ENCODE results near the gene PARVB.
"Not testable (repeated sequence)": the region's sequence is repeated elsewhere in the genome, so short reads cannot be mapped to it uniquely, and the experiment has no call there.

PARVB gene

GRCh38 chr22:44110656-44111055 is 86.6 kb downstream of the PARVB start:
- DNase-seq (ENCODE audit: low spot score), result not testable (repeated sequence)

DNA sequence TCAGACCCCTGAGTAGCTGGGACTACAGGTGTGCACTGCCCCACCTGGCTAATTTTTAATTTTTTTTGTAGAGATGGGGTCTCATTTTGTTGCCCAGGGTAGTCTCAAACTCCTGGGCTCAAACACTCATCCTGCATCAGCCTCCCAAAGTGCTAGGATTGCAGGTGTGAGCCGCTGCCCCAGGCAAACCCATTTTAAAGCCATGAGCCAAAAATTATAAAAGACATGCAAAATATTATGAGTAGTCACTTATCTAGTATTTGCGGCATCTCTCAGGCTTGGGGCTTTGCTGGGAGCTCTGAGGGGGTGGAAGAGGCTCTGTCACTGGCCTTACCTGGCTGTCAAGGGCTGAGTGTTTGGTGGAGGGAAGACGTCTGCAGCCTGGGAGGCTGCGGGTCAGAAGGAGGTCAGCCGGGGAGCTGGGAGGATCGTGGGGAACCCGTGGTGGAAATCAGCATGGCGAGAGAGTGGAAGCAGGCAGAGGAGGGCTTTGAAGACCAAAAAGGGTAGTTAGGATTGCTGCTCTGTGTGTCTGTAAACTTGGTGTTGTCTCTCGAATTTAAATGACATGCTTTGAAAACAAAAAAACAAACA is 87.6 kb downstream of the PARVB start:
- DNase-seq (ENCODE audit: low spot score), result no peak

GRCh38 chr22:44112191-44112590 is 88.1 kb downstream of the PARVB start:
- no peak for DNase-seq (ENCODE audit: low spot score)

DNA sequence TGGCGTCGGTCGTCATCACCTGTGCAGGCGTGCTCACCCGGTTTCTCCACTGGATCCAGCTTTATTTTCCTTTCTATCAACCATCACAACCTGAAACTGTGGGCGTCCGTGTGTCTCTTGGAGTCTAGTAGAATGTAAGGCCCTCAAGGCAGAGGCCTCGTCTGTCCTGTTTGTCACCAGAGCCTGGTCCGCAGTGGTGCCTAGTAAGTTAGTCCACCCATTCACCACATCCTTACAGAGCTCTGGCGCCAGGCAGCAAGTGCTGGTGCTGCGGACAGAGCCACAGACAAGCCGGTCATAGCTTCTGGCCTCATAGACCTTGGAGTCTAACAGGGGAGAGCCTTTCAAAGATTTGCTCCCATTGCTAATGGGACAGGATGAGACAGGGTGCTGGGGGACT is 92.2 kb downstream of the PARVB start:
- no peak for DNase-seq (ENCODE audit: low spot score)

DNA sequence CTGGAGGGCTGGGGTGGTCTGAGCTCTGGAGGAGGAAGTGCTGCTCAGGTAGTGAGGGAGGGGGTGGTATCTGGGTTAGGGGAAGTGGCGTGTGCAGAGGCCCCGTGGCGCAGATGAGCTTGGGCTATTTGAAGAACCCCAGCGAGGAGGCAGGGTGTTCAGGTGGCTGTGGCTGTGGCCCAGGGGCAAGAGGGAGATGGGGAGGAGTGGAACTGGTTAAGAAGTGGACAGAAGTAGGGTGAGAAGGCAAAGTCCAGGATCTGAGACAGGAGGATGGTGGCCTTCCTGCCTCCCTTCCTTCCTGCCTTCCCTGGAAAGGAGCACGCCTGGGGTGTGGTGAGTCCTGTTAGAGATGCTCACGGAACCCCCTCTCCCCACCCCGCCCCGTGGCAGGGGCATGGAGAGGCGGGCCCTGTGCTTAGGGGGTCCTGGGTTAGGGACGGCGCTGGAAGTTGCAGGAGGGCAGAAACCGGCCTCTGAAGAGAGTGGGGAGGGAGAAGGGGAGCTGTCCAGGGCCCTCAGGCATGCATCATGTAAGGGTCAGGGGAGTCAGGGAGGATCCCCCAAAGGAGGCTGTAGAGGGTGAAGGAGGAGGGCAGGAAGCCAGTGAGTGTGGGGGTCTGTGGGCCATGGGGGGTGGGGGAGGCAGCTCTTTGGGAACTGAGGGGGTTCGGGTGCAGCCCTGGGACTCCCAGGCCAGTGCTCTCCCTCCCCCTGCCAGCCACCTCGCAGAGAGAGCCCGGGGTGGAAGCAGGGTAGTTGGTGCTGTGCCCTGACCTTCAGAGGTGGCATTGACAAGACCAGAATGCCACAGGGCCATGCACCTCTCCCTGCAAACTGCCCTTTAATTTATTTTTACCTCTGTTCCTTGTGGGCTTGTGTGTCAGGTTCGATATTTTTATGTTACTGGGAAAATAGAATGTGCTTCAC is 92.9 kb downstream of the PARVB start:
- DNase-seq (ENCODE audit: low spot score), result no peak

- DNase-seq (ENCODE audit: low spot score), result no peak
These were observed 93.6 kb downstream of the PARVB start for GRCh38 chr22:44117746-44118145.

DNA sequence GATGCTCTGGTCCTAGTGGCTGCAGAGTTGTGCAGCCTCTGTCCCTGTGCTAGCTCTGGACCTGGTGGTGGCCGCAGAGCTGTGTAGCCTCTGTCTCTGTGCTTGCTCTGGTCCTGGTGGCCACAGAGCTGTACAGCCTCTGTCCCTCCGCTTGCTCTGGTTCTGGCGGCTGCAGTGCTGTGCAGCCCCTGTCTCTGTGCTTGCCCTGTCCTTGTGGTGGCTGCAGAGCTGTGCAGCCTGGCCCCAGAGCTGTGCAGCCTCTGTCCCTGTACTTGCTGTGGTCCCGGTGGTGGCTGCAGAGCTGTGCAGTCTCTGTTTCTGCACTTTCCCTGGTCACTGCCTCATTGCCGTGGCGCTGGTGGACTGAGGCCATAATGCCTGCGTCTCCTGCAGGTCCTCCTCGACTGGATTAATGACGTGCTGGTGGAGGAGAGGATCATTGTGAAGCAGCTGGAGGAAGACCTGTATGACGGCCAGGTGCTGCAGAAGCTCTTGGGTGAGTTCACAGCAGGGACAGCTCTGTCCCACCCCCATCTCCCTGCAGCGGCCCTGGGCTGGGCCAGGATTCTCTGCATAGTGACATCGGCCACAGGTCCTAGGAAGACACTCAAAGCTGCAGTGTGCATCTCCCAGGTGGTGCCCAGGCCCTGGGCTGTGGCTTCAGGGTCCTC is 94.7 kb downstream of the PARVB start:
- DNase-seq (ENCODE audit: low spot score), result no peak

DNA sequence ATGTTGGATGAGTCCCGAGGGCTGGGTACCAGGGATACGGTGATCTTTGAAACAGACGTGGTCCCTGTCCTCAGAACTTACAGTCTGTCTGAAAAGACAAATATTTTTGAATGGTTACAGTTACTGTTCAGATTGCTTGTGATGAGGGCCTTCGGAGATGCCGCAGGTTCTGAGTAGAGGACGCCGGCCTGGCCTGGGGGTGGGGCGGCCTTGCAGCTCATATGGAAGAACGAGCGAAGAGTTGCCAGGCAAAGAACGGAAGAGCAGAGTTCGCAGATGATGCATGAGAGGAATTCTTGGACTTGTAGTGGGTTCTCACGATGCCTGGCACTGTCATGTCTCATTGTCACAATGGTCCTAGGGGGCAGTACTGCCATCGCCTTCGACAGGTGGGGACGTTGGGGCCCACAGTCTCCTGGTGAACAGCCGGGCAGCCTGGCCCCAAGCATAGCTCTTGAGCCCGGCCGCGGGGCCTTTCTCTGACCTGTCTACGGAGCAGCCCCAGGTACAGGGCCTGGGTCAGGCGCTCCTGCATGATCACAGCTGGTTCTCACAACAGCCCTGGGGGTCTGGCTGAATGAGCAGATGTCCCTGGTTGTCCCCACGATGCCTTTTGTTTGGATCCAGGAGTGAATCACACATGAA is 95.7 kb downstream of the PARVB start:
- DNase-seq (ENCODE audit: low spot score), result no peak

- no peak for DNase-seq (ENCODE audit: low spot score)
These were observed 96.2 kb downstream of the PARVB start for GRCh38 chr22:44120314-44120704.

DNA sequence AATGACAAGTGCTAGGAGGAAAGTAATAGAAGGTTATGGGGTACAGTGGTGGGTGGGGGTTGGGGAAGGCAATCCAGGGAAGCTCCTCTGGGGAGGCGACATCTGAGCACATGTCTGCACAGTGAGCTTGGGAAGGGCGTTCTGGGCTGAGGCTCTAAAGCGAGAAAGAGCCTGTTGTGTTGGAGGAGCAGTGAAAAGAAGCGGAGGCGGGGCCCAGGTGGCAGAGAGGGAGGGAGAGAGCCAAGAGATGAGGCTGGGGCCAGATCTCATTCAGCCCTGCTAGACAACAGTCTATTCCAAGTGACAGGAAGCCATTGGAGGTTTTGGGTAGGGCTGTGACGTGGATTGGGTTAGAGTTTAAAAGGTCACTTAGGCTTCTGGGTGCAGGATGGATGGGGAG is 101.3 kb downstream of the PARVB start:
- no peak for DNase-seq (ENCODE audit: low spot score)

DNA sequence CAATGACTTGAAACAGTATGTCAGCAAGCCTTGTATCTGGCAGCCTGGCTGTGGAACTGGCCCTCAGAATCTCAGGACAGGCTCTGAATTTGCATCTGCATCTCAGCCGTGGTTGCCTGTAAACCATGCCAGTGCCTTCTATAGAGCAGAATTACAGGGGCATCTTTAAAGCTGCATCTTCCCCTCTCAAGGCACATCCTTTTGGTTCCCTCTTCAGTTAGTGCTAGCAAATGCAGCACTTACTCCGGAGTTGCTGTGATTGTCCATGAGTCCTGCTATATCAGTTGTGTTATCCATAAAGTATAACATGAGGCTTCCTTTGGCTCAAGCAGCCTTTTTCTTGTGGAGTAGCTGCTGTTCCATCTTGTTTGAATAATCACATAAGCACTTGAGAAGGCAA is 102.7 kb downstream of the PARVB start:
- no peak for DNase-seq (ENCODE audit: low spot score)

GRCh38 chr22:44127356-44127755 is 103.3 kb downstream of the PARVB start:
- DNase-seq (ENCODE audit: low spot score), result no peak

DNA sequence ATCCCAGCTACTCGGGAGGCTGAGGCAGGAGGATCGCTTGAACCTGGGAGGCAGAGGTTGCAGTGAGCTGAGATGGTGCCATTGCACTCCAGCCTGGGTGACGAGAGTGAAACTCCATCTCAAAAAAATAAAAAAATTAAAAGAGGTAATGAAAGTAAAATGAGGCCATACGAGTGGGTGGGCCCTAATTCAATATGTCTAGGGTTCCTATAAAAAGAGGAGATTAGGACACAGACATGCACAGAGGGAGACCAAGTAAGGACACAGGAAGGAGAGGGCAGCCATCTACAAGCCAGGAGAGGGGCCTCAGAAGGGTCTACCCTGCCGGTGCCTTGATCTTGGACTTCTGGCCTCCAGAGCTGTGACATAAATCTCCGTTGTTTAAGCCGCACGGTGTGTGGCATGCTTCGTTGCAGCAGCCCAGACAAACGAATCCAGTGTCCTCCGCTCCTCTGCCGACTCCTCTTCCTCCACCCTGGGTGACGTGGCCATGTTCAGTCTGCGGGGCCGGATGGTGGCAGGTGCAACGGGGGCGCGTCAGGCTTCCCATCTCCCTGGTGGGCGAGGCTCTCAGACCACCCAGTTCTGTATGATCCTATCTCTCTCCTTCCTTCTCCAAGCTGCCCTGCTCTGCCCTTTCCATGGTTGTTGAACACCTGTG is 105.0 kb downstream of the PARVB start:
- DNase-seq (ENCODE audit: low spot score), result no peak

DNA sequence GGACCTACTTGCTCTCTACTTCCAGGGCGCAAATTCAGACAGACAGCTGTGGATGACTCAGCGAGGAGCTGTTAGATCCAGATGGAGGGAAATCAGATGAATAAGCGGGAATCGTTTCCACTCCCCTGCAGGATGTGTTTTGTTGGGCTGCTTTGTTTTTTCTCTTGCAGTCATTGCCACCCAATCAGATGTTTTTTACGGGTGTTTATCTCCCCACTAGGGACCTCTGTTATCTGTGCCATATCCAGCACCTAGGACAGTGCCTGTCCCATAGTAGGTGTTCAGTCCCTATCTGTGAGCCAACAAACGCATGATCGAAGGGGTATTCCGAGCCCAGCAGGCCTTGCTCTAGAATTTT is 105.5 kb downstream of the PARVB start:
- no peak for DNase-seq (ENCODE audit: low spot score)

DNA sequence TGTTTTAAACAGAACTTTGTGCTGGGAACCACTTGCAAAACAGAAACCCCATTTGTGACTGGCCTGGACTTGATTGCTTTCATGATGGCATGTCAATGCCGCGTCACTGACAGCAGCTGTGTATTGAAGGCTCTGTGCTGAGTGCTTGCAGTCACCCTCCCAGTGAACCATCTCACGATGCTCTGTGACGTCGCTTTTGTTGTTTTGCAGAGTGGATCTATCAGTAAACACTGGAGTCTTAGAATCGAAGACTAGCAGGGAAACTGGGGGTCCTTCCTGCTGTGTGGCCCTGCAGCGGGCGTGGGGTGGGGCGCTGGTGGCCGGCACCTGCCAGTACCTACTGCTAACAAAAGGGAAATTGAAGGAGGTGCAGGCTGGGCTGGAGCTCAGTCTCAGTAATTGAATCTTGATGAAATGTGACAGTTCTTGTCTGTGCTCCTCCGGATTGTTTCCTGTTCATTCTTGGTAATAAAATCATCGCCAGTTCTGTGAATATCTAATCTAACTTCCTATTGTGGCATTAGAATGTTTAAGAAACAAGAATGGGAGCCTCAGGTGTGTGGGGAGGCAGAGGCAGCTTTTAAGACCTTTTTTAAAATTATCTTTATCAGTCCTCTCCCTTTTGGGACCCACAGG is 106.1 kb downstream of the PARVB start:
- no peak for DNase-seq (ENCODE audit: low spot score)

DNA sequence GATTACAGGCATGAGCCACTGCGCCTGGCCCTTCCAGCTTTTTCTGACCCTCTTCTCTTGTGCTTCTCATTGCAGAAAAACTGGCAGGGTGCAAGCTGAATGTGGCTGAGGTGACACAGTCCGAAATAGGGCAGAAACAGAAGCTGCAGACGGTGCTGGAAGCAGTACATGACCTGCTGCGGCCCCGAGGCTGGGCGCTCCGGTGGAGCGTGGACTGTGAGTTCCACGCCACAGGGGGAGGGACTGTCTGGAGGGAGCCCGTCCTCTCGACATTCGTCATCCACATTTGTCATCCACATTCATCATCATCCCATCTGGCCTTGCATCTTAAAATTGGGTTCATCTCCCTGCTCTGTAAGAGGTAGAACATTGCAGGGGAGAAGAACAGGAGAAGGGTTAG is 107.3 kb downstream of the PARVB start:
- DNase-seq (ENCODE audit: low spot score), result no peak

DNA sequence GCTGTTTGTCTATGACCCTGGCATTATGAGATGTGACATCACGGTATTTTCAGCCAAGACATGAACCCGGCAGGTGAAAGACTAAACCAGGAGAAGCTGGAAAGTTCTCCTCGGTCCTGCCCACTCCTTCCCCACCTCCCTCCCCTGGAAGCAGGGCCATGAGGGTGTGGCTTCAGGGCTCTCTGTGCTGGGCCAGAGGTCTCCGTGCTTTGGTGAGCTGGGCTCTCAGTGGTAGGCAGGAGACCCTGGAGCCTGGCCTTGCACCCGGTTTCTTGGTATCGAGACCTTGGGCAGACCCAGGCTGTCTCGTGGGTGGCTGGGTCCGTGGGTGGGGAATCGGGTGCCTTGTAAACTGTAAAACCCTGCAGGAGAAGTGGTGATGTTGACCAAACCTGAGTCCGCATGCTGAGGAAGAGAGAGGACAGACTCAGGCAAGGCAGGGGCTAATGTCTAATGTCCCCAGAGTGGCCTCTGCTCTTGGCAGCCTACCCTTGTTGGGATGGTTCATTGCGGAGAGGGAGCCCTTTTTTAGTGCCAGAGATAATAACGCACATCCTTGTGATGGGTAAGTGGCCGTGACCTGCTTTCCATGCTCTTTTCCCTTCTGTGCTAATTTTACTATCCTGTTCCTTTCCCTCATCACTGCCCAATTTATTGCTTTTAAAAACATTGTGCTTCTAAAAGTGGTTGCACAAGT is 108.0 kb downstream of the PARVB start:
- no peak for DNase-seq (ENCODE audit: low spot score)

DNA sequence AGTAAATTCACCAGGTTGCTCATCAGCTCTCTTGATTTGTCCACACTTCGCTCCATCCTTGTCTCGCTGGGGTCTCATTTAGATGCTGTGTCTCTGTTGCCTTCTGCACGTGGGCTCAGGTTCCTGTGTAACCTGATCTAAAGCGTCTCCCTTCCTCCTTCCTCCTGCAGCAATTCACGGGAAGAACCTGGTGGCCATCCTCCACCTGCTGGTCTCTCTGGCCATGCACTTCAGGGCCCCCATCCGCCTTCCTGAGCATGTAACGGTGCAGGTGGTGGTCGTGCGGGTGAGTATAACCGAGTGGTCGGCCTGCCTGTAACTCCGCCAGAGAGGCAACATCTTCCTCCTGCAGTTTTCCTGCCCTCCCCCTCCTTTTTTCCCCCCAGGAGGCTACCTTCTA is 108.6 kb downstream of the PARVB start:
- no peak for DNase-seq (ENCODE audit: low spot score)

- DNase-seq (ENCODE audit: low spot score), result no peak
These were observed 109.1 kb downstream of the PARVB start for GRCh38 chr22:44133161-44133560.

GRCh38 chr22:44133901-44134571 is 109.9 kb downstream of the PARVB start:
- no peak for DNase-seq (ENCODE audit: low spot score)
